Osteoblast (primary cell): Measurements from ENCODE around the gene CD300E. TPM values are rescaled to one million over a fixed set of nuclear protein-coding genes. Genes with fewer than 3 reads are reported as not detected.

ENCODE experiments used
- DNase-seq: peaks from one replicate; pipeline ENCODE4 v3.0.0; 2011; ENCODE audit warnings: low spot score, mixed read lengths; ENCODE audit not compliant: insufficient read length; ENCODE audit errors: missing footprints
- H2AFZ ChIP-seq: 2 replicates; pipeline ENCODE4 v1.6.0; 2011; ENCODE audit warnings: mild to moderate bottlenecking, low read length
- H3K27ac ChIP-seq: 2 replicates; pipeline ENCODE4 v1.5.1; 2011; ENCODE audit warnings: mild to moderate bottlenecking, low read depth, low read length, moderate library complexity
- H3K27me3 ChIP-seq: 2 replicates; pipeline ENCODE4 v1.6.0; 2012; ENCODE audit warnings: mild to moderate bottlenecking, control low read depth, inconsistent platforms, low read length, moderate library complexity; ENCODE audit not compliant: insufficient read depth
- H3K36me3 ChIP-seq: 2 replicates; pipeline ENCODE4 v1.5.1; 2011; ENCODE audit warnings: mild to moderate bottlenecking, low read length, control low read depth, moderate library complexity; ENCODE audit not compliant: insufficient read depth
- H3K4me1 ChIP-seq: 2 replicates; pipeline ENCODE4 v1.5.1; 2011; ENCODE audit warnings: mild to moderate bottlenecking, low read length, control low read depth, moderate library complexity; ENCODE audit not compliant: insufficient read depth
- H3K4me2 ChIP-seq: 2 replicates; pipeline ENCODE4 v1.6.0; 2011; ENCODE audit warnings: mild to moderate bottlenecking, low read length; ENCODE audit not compliant: insufficient read depth
- H3K4me3 ChIP-seq: fragments of 200-600 bp; sonication (generic); 3 replicates; pipeline ENCODE4 v1.5.1; 2012; ENCODE audit warnings: mild to moderate bottlenecking, low read length, inconsistent platforms; ENCODE audit not compliant: insufficient read depth
- H3K79me2 ChIP-seq: 2 replicates; pipeline ENCODE4 v1.6.0; 2012; ENCODE audit warnings: mild to moderate bottlenecking, low read length, control low read depth, inconsistent platforms; ENCODE audit not compliant: insufficient read depth
- H3K9me3 ChIP-seq: 2 replicates; pipeline ENCODE4 v1.5.1; 2011; ENCODE audit warnings: low read depth, low read length, control low read depth
- H4K20me1 ChIP-seq: 2 replicates; pipeline ENCODE4 v1.6.0; 2012; ENCODE audit warnings: mild to moderate bottlenecking, low read length, control low read depth; ENCODE audit not compliant: insufficient read depth
- CTCF ChIP-seq: IDR thresholded peaks from 2 replicates; pipeline ENCODE4 v1.5.1; 2011; ENCODE audit warnings: mild to moderate bottlenecking, low read depth, low read length, moderate library complexity; ENCODE audit errors: extremely low read depth
- total RNA-seq: library from RNA; depleted of rRNA; stranded (reverse); fragments of >200 nt; gene quantifications from 2 replicates; pipeline ENCODE4 v1.2.3, GENCODE V29; 2012

The CD300E gene
- total RNA-seq, 1 donor, result under 0.01 TPM

DNA sequence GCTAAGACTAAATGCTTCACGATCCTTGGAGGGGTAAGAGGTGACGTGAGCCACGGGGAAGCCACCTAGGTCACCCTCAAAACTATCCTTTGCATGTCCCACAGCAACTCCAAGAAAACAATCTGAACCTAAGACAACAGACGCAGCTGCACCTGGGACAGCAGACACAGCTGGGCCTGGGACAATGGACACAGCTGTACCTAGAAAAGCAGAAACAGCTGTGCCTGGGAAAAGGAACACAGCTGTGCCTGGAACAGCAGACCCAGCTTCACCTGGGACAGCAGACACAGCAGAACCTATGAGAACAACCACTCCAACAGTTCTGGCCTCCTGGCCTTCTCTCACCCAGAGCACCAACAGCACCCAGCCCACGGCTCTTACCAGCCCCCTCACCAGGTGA, 19.8 kb downstream of the CD300E start:
- DNase-seq, result no peak
- H4K20me1 ChIP-seq, result peaks cover 2% of the 10 kb centered on the region

DNA sequence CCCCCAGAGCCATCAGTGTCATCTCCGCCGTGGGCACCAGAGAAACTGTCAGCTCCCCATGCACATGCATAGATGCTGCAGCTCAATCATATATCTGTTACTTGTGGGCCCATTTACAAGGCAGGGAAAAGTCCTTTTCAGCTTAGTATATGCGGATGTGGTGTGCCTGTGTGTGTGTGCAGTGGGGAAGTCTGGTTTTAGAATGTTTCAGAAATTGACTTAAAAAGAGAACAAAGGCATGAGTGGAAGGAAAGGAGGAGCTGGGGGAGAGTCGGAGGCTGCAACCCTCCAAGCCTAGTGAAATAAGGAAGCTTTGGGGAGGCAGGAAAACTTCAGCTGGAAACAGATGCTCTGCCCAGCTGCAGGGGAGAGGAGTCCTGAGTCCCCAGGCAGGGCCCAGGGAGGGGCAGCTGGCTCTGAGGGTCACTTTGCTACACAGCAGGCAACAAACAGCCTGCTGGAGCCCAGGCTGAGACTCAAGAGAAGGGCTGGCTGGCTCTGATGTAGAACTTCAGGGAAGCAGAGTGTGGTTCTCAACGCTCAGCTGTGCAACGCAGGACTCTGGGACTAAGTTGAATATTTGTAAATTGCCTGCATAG, 20.4 kb downstream of the CD300E start:
- Histone ChIP-seq H3K27me3 (peaks cover 16% of the 10 kb centered on the region), H3K79me2 (no peaks in the 10 kb centered on the region)

More for the DNA sequence above, 19.8 kb downstream of the CD300E start:
- TF ChIP-seq CTCF, result no peak
- Histone ChIP-seq H3K36me3 (no peaks in the 10 kb centered on the region), H3K9me3 (no peaks in the 10 kb centered on the region), H3K27me3 (peaks cover 16% of the 10 kb centered on the region), H3K79me2 (no peaks in the 10 kb centered on the region), H3K4me3 (no peak overlapping the region), H3K27ac (no peak overlapping the region), H3K4me2 (no peak overlapping the region), H2AFZ (no peak overlapping the region), H3K4me1 (no peaks in the 10 kb centered on the region)

GRCh38 chr17:74601944-74602572, 21.5 kb downstream of the CD300E start:
- Histone ChIP-seq H3K4me3 (no peak overlapping the region), H3K9me3 (no peaks in the 10 kb centered on the region), H3K79me2 (no peaks in the 10 kb centered on the region), H3K4me2 (no peak overlapping the region), H3K36me3 (no peaks in the 10 kb centered on the region), H3K27ac (no peak overlapping the region), H4K20me1 (peaks cover 2% of the 10 kb centered on the region), H3K27me3 (peaks cover 16% of the 10 kb centered on the region), H2AFZ (no peak overlapping the region), H3K4me1 (no peaks in the 10 kb centered on the region)
- peak; percentile 84 for TF ChIP-seq CTCF
- no peak for DNase-seq

More for the DNA sequence above, 20.4 kb downstream of the CD300E start:
- Histone ChIP-seq H3K27ac (no peak overlapping the region), H3K36me3 (no peaks in the 10 kb centered on the region), H4K20me1 (peaks cover 2% of the 10 kb centered on the region), H3K9me3 (no peaks in the 10 kb centered on the region), H3K4me1 (no peaks in the 10 kb centered on the region), H3K4me3 (no peak overlapping the region), H2AFZ (no peak overlapping the region), H3K4me2 (no peak overlapping the region)
- DNase-seq, result no peak
- no peak for TF ChIP-seq CTCF

DNA sequence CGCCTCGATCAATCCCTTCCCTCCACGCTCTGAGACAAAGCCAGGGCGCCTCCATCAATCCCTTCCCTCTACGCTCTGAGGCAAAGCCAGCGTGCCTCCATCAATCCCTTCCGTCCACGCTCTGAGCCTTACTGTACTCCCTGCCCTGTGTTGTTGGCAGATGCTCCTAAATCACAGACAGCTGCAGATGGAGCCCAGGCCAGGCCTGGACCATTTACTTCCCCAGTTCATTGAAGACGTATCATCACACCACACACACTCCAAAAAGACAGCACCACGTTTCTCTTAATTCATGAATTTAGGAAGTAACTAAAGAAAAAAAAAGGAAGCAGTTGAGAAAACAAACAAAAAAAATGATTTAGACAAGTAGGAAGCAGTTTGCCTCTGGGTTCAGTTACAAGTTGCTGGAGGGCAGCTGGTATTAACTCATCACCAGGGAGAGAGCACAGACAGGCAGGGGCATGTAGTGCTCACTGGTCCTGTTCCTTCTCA, 24.0 kb downstream of the CD300E start:
- Histone ChIP-seq H4K20me1 (no peaks in the 10 kb centered on the region), H3K36me3 (no peaks in the 10 kb centered on the region), H3K27me3 (peaks cover 23% of the 10 kb centered on the region), H3K9me3 (no peaks in the 10 kb centered on the region), H3K4me2 (no peak overlapping the region), H3K27ac (no peak overlapping the region), H3K4me1 (no peaks in the 10 kb centered on the region), H2AFZ (no peak overlapping the region), H3K4me3 (no peak overlapping the region), H3K79me2 (no peaks in the 10 kb centered on the region)
- no peak for DNase-seq
- TF ChIP-seq CTCF, result no peak
